GM23338 (cell line): ENCODE measurements around the gene DYNLT5. TPM values are rescaled to one million over a fixed set of nuclear protein-coding genes. Genes with fewer than 3 reads are reported as not detected.
A peak's percentile ranks its signal among the peaks of the same experiment; 100 is the strongest.

Source experiments
- ATAC-seq: fragments of 200-7000 bp; cut with Tn5 transposase; 3 replicates; pipeline ENCODE4 v1.9.1; 2020
- DNase-seq: peaks from one replicate; pipeline ENCODE4 v3.0.0-alpha.2; 2015; ENCODE audit warnings: low spot score
- H2AFZ ChIP-seq: fragments of 200-600 bp; sonication (generic); 2 replicates; pipeline ENCODE4 v1.8.0; 2016; ENCODE audit warnings: antibody characterized with exemption, mild to moderate bottlenecking, moderate library complexity
- H3F3A ChIP-seq: fragments of 200-600 bp; sonication (generic); replicated peaks from 2 replicates; pipeline ENCODE4 v1.8.0; 2017; ENCODE audit warnings: antibody characterized with exemption, mixed run types, low read depth
- H3K27ac ChIP-seq: fragments of 200-600 bp; sonication (generic); 2 replicates; pipeline ENCODE4 v1.6.1; 2016; ENCODE audit warnings: low read depth
- H3K27me3 ChIP-seq: fragments of 200-600 bp; sonication (generic); 2 replicates; pipeline ENCODE4 v1.8.0; 2016; ENCODE audit warnings: mild to moderate bottlenecking, mixed run types, moderate library complexity; ENCODE audit not compliant: insufficient read depth
- H3K36me3 ChIP-seq: fragments of 200-600 bp; sonication (generic); 2 replicates; pipeline ENCODE4 v1.8.0; 2016; ENCODE audit warnings: mild to moderate bottlenecking; ENCODE audit not compliant: insufficient read depth
- H3K4me1 ChIP-seq: fragments of 200-600 bp; sonication (generic); 2 replicates; pipeline ENCODE4 v1.8.0; 2016; ENCODE audit warnings: mild to moderate bottlenecking, moderate library complexity; ENCODE audit not compliant: insufficient read depth
- H3K4me2 ChIP-seq: fragments of 200-600 bp; sonication (generic); 2 replicates; pipeline ENCODE4 v1.7.1; 2017; ENCODE audit warnings: mixed run types
- H3K4me3 ChIP-seq: fragments of 200-600 bp; sonication (generic); 2 replicates; pipeline ENCODE4 v1.6.1; 2016; ENCODE audit warnings: mixed run types
- H3K79me2 ChIP-seq: fragments of 200-600 bp; sonication (generic); replicated peaks from 2 replicates; pipeline ENCODE4 v1.8.0; 2017; ENCODE audit warnings: mild to moderate bottlenecking; ENCODE audit not compliant: insufficient read depth
- H3K9me2 ChIP-seq: fragments of 200-600 bp; sonication (generic); 2 replicates; pipeline ENCODE4 v1.8.0; 2017; ENCODE audit not compliant: insufficient read depth
- H4K20me1 ChIP-seq: fragments of 200-600 bp; sonication (generic); replicated peaks from 2 replicates; pipeline ENCODE4 v1.8.0; 2017; ENCODE audit warnings: mild to moderate bottlenecking; ENCODE audit not compliant: insufficient read depth
- H3K27ac Mint-ChIP-seq: 2 replicates; pipeline ENCODE4 v1.8.0; 2020; ENCODE audit warnings: inconsistent platforms, mild to moderate bottlenecking, moderate library complexity, mixed read lengths
- H3K27me3 Mint-ChIP-seq: 3 replicates; pipeline ENCODE4 v1.8.0; 2022; ENCODE audit warnings: low read depth, mild to moderate bottlenecking, moderate library complexity, mixed read lengths, inconsistent platforms; ENCODE audit not compliant: insufficient read depth, poor library complexity
- H3K36me3 Mint-ChIP-seq: 3 replicates; pipeline ENCODE4 v1.8.0; 2021; ENCODE audit warnings: low read depth, mild to moderate bottlenecking, inconsistent platforms, moderate library complexity, mixed read lengths
- H3K4me1 Mint-ChIP-seq: 3 replicates; pipeline ENCODE4 v1.8.0; 2020; ENCODE audit warnings: mild to moderate bottlenecking, inconsistent platforms, mixed read lengths
- H3K4me3 Mint-ChIP-seq: 3 replicates; pipeline ENCODE4 v1.8.0; 2021; ENCODE audit warnings: moderate library complexity, mild to moderate bottlenecking, inconsistent platforms, mixed read lengths
- H3K9me3 Mint-ChIP-seq: 3 replicates; pipeline ENCODE4 v1.8.0; 2020; ENCODE audit warnings: moderate library complexity, mild to moderate bottlenecking, inconsistent platforms, mixed read lengths
- CTCF ChIP-seq, 2 experiments: fragments of 200-600 bp in 1 of 2; sonication (generic) in 1 of 2; conservative IDR thresholded peaks; 2 replicates each; pipeline versions ENCODE4 v1.5.1 to v1.6.1; 2016 to 2017; ENCODE audit warnings: antibody characterized with exemption in 2 of 2, low read depth in 2 of 2, mild to moderate bottlenecking in 2 of 2, moderate library complexity in 1 of 2
- EZH2 ChIP-seq: fragments of 200-600 bp; sonication (generic); IDR thresholded peaks from one replicate; pipeline ENCODE4 v1.8.0; 2017; ENCODE audit warnings: antibody characterized with exemption, mild to moderate bottlenecking, low read depth; ENCODE audit not compliant: unreplicated experiment
- EZH2phosphoT487 ChIP-seq: fragments of 200-600 bp; sonication (generic); IDR thresholded peaks from one replicate; pipeline ENCODE4 v1.8.1; 2018; ENCODE audit warnings: antibody characterized with exemption; ENCODE audit not compliant: unreplicated experiment
- POLR2AphosphoS5 ChIP-seq: IDR thresholded peaks from 2 replicates; pipeline ENCODE4 v1.6.1; 2016; ENCODE audit warnings: antibody characterized with exemption, low read depth
- STAT1 ChIP-seq: IDR thresholded peaks from one replicate; pipeline ENCODE4 v1.6.1; 2016; ENCODE audit warnings: antibody characterized with exemption; ENCODE audit not compliant: unreplicated experiment
- ZNF331 ChIP-seq: fragments of 250-450 bp; sonication (Bioruptor Pico); IDR thresholded peaks from 2 replicates; pipeline ENCODE4 v1.5.0; 2020; ENCODE audit warnings: low read depth, mild to moderate bottlenecking, moderate library complexity
- ZNF462 ChIP-seq: fragments of 250-450 bp; sonication (Bioruptor Pico); IDR thresholded peaks from 2 replicates; pipeline ENCODE4 v1.5.0; 2020; ENCODE audit warnings: mild to moderate bottlenecking, moderate library complexity
- polyA plus RNA-seq: library from polyadenylated mRNA; unstranded; fragments of >200 nt; fragmentation: Nextera tagmentation; extraction: Ambion mirVana; gene quantifications from 2 replicates; pipeline ENCODE4 v1.2.1, GENCODE V29; 2016
- total RNA-seq: library from RNA; depleted of rRNA; stranded (reverse); fragments of >200 nt; shearing (Covaris generic); gene quantifications from 2 replicates; pipeline ENCODE4 v1.2.3, GENCODE V29; 2014

Gene DYNLT5
- total and polyA plus RNA-seq, 2 experiments from 2014 or later, result 0.95 to 2.8 TPM

GRCh38 chr1:66711420-66711819 lies 40.8 kb upstream of the DYNLT5 start (continued):
- no peak for TF ChIP-seq ZNF462 (CRISPR knock-in tag)
- TF ChIP-seq EZH2, result no peak
- no peak for TF ChIP-seq EZH2phosphoT487
- TF ChIP-seq ZNF331 (CRISPR knock-in tag), result no peak

GRCh38 chr1:66712839-66713238 lies 39.4 kb upstream of the DYNLT5 start:
- Mint-ChIP-seq H3K9me3 (no peaks in the 10 kb centered on the region), H3K4me3 (no peak overlapping the region), H3K36me3 (no peaks in the 10 kb centered on the region), H3K27me3 (no peaks in the 10 kb centered on the region), H3K4me1 (peaks cover 7% of the 10 kb centered on the region; the same call in 2 of the 3 replicates), H3K27ac (no peak overlapping the region)
- H4K20me1 ChIP-seq, result no peaks in the 10 kb centered on the region
- no peaks in the 10 kb centered on the region for H3K4me1 ChIP-seq
- ATAC-seq (peak; percentile 71), DNase-seq (peak; percentile 34)
- no peak overlapping the region for H2AFZ ChIP-seq
- no peak for TF ChIP-seq CTCF (conservative IDR thresholded peaks at IDR 0.05; ENCODE audit: low read depth in 2 of 2)
- TF ChIP-seq POLR2AphosphoS5, result no peak
- TF ChIP-seq STAT1, result no peak
- H3K36me3 ChIP-seq, result no peaks in the 10 kb centered on the region
- no peaks in the 10 kb centered on the region for H3K79me2 ChIP-seq
- no peaks in the 10 kb centered on the region for H3F3A ChIP-seq
- no peaks in the 10 kb centered on the region for H3K9me2 ChIP-seq
- H3K27ac ChIP-seq, result no peak overlapping the region
- H3K27me3 ChIP-seq, result no peaks in the 10 kb centered on the region
- peak overlapping the region; percentile 0; the same call in 1 of the 2 replicates for H3K4me2 ChIP-seq
- H3K4me3 ChIP-seq, result no peak overlapping the region
